KMS-11 (cell line): ENCODE data around the gene STK24.

Experiments used
- H2AFZ ChIP-seq: fragments of 200-600 bp; sonication (generic); 2 replicates; pipeline ENCODE4 v1.6.1; 2016; ENCODE audit warnings: antibody characterized with exemption, mixed run types, low read depth
- H3K27ac ChIP-seq: fragments of 200-600 bp; sonication (generic); 2 replicates; pipeline ENCODE4 v1.6.1; 2016; ENCODE audit warnings: mild to moderate bottlenecking, mixed run types
- H3K27me3 ChIP-seq: fragments of 200-600 bp; sonication (generic); 2 replicates; pipeline ENCODE4 v1.6.1; 2017; ENCODE audit warnings: mild to moderate bottlenecking, low read depth, mixed run types, moderate library complexity; ENCODE audit not compliant: insufficient read depth
- H3K36me3 ChIP-seq: fragments of 200-600 bp; sonication (generic); 2 replicates; pipeline ENCODE4 v1.6.1; 2017; ENCODE audit warnings: mild to moderate bottlenecking, mixed run types; ENCODE audit not compliant: insufficient read depth
- H3K4me1 ChIP-seq: fragments of 200-600 bp; sonication (generic); 2 replicates; pipeline ENCODE4 v1.6.1; 2016; ENCODE audit warnings: mild to moderate bottlenecking, low read depth, mixed run types; ENCODE audit not compliant: poor library complexity, severe bottlenecking
- H3K4me2 ChIP-seq: fragments of 200-600 bp; sonication (generic); 2 replicates; pipeline ENCODE4 v1.7.0; 2016; ENCODE audit warnings: mild to moderate bottlenecking, mixed run types
- H3K4me3 ChIP-seq: fragments of 200-600 bp; sonication (generic); IDR thresholded peaks from 2 replicates; pipeline ENCODE4 v1.6.1; 2017; ENCODE audit warnings: low read depth, low read length, mixed read lengths; ENCODE audit not compliant: insufficient read depth
- H3K79me2 ChIP-seq: fragments of 200-600 bp; sonication (generic); 2 replicates; pipeline ENCODE4 v1.6.1; 2016; ENCODE audit warnings: low read depth, mixed run types; ENCODE audit not compliant: insufficient read depth
- H3K9ac ChIP-seq: fragments of 200-600 bp; sonication (generic); 2 replicates; pipeline ENCODE4 v1.6.1; 2016; ENCODE audit warnings: mild to moderate bottlenecking, mixed run types
- H4K20me1 ChIP-seq: fragments of 200-600 bp; sonication (generic); 2 replicates; pipeline ENCODE4 v1.6.1; 2016; ENCODE audit warnings: mild to moderate bottlenecking, mixed run types; ENCODE audit not compliant: insufficient read depth
- TF ChIP-seq, protein P1 (sequence below): fragments of 200-600 bp; sonication (generic); conservative IDR thresholded peaks from 2 replicates; pipeline ENCODE4 v1.6.1; 2017; ENCODE audit warnings: low read depth, mild to moderate bottlenecking, antibody characterized with exemption, low read length, moderate library complexity, mixed read lengths

STK24 gene

DNA sequence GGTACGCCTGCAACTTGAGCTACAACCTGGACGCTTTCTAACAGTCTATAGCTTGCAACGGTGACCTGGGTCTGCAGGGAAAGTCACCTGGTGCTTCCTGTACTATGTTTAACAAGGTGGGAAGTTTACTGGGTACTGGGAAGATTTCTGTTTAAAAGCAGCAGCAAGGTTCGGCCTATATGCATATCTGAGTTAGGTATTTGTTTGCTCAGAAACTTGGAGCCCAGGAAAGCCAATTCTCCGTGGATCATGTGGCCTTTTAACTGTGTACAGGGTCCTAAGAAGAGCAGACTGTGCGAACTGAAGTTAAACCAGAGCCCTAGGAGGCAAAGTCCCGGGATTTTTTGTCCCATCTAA, 103.1 kb downstream of the STK24 start:
- H3K4me3 ChIP-seq: no peak overlapping the region
- TF ChIP-seq, protein P1, sequence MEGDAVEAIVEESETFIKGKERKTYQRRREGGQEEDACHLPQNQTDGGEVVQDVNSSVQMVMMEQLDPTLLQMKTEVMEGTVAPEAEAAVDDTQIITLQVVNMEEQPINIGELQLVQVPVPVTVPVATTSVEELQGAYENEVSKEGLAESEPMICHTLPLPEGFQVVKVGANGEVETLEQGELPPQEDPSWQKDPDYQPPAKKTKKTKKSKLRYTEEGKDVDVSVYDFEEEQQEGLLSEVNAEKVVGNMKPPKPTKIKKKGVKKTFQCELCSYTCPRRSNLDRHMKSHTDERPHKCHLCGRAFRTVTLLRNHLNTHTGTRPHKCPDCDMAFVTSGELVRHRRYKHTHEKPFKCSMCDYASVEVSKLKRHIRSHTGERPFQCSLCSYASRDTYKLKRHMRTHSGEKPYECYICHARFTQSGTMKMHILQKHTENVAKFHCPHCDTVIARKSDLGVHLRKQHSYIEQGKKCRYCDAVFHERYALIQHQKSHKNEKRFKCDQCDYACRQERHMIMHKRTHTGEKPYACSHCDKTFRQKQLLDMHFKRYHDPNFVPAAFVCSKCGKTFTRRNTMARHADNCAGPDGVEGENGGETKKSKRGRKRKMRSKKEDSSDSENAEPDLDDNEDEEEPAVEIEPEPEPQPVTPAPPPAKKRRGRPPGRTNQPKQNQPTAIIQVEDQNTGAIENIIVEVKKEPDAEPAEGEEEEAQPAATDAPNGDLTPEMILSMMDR: no peak
- H3K4me1 ChIP-seq: peaks cover 13% of the 10 kb centered on the region
- H2AFZ ChIP-seq: no peak overlapping the region
- H3K9ac ChIP-seq: no peak overlapping the region
- no peaks in the 10 kb centered on the region for H3K27me3 ChIP-seq
- H3K4me2 ChIP-seq: no peak overlapping the region
- no peaks in the 10 kb centered on the region; the same call in 1 of the 2 replicates for H4K20me1 ChIP-seq
- H3K36me3 ChIP-seq: no peaks in the 10 kb centered on the region
- H3K79me2 ChIP-seq: no peaks in the 10 kb centered on the region
- no peak overlapping the region for H3K27ac ChIP-seq

DNA sequence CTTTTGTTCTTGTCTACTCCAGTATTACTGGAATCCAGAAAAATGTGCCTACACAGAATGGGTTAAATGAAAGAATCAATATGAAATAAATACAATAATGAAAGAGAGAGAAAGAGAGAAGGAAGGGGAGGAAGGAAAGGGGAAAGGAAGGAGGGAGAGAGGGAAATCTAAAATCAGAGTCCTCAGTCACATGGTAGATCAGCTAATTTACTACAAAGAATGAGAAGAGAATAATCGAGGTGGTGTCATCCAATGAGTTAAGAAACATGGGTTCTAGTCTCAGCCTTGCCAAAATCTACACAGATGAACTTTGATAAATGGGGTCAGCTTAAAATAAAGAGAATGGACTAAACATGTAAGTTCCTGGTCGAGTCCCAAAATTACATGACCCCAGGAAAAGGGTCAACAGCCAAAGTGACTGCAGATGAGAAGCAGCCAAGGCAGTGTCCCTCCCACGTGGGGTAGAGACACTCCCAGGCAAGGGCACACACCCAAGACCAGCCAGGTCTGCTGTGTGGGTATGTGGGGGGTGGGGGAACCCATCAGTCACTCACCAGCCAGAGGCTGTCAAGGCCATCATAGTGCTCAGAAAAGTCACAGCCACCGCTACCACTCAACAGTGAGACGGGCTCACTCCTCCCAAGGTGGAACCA, 103.6 kb downstream of the STK24 start:
- H3K4me2 ChIP-seq: no peak overlapping the region
- H3K27me3 ChIP-seq: no peaks in the 10 kb centered on the region
- H2AFZ ChIP-seq: no peak overlapping the region
- no peaks in the 10 kb centered on the region for H3K79me2 ChIP-seq
- no peak overlapping the region for H3K27ac ChIP-seq
- H3K4me1 ChIP-seq: peaks cover 8% of the 10 kb centered on the region
- H3K4me3 ChIP-seq: no peak overlapping the region
- no peak overlapping the region for H3K9ac ChIP-seq
- H4K20me1 ChIP-seq: no peaks in the 10 kb centered on the region; the same call in 1 of the 2 replicates
- H3K36me3 ChIP-seq: no peaks in the 10 kb centered on the region
- TF ChIP-seq, protein P1: no peak

DNA sequence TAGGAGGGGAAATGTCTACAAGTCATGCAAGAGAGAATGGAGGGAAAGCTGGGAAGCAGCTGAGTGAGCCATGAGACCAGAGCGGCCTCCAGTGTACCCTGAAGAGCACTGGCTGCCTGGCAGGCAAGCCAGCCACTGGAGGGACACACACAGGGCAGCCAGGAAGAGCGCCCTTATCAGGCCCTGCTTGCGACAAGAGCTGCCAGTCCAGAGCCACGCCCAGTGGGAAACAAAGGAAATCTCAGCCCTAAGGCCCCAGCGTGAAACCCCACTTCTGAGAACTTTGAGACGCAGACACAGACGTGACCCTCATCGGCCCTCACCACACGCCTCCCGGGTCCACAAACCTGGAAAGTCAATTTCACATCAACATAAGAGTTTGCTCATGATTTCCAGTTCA, 105.0 kb downstream of the STK24 start:
- Histone ChIP-seq H3K36me3 (no peaks in the 10 kb centered on the region), H4K20me1 (no peaks in the 10 kb centered on the region; the same call in 1 of the 2 replicates), H3K27ac (no peak overlapping the region), H3K9ac (no peak overlapping the region), H3K79me2 (no peaks in the 10 kb centered on the region), H3K4me3 (no peak overlapping the region), H3K4me1 (peaks cover 2% of the 10 kb centered on the region), H2AFZ (no peak overlapping the region), H3K27me3 (no peaks in the 10 kb centered on the region), H3K4me2 (no peak overlapping the region)
- TF ChIP-seq, protein P1: no peak

DNA sequence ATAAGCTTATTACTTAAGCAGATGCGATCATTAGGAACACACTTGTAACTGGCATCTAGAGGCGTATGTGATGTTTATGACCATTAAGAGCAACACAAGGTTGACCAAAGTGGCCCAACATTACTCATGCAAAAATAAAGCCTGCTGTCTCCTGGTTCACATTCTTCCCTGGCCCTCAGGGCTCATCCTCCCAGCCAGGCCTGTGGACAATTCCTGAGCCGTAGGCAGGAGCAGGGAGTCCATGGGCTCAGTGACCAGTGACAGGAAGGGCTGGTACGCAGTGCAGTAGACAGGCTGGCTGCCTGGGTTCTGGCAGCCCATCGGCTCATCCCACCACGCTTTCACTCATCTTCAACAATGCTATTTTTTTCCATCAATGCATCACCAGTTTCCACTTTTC, 106.0 kb downstream of the STK24 start:
- H3K9ac ChIP-seq: no peak overlapping the region
- no peaks in the 10 kb centered on the region; the same call in 1 of the 2 replicates for H4K20me1 ChIP-seq
- H3K79me2 ChIP-seq: no peaks in the 10 kb centered on the region
- H3K27me3 ChIP-seq: no peaks in the 10 kb centered on the region
- no peaks in the 10 kb centered on the region for H3K4me1 ChIP-seq
- no peak overlapping the region for H3K4me3 ChIP-seq
- TF ChIP-seq, protein P1: no peak
- no peak overlapping the region for H3K27ac ChIP-seq
- H3K36me3 ChIP-seq: no peaks in the 10 kb centered on the region
- no peak overlapping the region for H3K4me2 ChIP-seq
- H2AFZ ChIP-seq: no peak overlapping the region
